ENCODE results near the gene DDX54.
"Not testable (repeated sequence)": the region's sequence is repeated elsewhere in the genome, so short reads cannot be mapped to it uniquely, and the experiment has no call there.

Gene DDX54

DNA sequence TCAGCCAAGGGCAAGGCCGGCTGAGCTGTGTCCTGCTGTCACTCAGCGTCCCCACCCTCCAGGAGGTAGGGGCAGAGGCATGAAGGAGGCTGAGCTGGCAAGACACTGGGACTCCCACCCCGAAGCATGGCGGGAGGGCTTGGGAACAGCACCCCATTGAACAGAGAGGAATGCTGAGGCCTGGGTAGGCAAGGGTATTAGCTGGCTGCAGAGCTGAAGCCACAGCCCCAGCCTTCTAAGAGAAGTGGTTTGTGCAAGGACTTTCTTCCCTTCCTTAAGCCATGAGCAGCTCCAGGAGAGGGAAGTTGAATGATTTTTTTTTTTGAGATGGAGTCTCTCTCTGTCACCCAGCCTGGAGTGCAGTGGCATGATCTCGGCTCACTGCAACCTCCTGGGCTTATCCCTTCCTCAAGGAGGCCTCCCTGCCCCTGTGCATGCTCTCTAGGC lies 42.4 kb downstream of the DDX54 start:
- ChIA-PET POLR2A (no interaction called here), CTCF (no interaction called here)
- no peak for DNase-seq (ENCODE audit: extremely low spot score)
- TF ChIP-seq SP1 (IDR thresholded peaks at IDR 0.05) (no peak), SUZ12 (IDR thresholded peaks at IDR 0.05) (no peak), LEF1 (IDR thresholded peaks at IDR 0.05; ENCODE audit: borderline replicate concordance) (no peak), FOXK2 (IDR thresholded peaks at IDR 0.05) (no peak), L3MBTL2 (conservative IDR thresholded peaks at IDR 0.05) (no peak), ARNT (IDR thresholded peaks at IDR 0.05) (no peak), TARDBP (IDR thresholded peaks at IDR 0.05) (no peak), HDGF (IDR thresholded peaks at IDR 0.05; ENCODE audit: borderline replicate concordance) (no peak), ZNF384 (IDR thresholded peaks at IDR 0.05) (no peak), FOXA1 (IDR thresholded peaks at IDR 0.05) (no peak), ELF4 (IDR thresholded peaks at IDR 0.05) (no peak)
- TF ChIP-seq, protein P1, sequence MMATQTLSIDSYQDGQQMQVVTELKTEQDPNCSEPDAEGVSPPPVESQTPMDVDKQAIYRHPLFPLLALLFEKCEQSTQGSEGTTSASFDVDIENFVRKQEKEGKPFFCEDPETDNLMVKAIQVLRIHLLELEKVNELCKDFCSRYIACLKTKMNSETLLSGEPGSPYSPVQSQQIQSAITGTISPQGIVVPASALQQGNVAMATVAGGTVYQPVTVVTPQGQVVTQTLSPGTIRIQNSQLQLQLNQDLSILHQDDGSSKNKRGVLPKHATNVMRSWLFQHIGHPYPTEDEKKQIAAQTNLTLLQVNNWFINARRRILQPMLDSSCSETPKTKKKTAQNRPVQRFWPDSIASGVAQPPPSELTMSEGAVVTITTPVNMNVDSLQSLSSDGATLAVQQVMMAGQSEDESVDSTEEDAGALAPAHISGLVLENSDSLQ (IDR thresholded peaks at IDR 0.05): no peak

DNA sequence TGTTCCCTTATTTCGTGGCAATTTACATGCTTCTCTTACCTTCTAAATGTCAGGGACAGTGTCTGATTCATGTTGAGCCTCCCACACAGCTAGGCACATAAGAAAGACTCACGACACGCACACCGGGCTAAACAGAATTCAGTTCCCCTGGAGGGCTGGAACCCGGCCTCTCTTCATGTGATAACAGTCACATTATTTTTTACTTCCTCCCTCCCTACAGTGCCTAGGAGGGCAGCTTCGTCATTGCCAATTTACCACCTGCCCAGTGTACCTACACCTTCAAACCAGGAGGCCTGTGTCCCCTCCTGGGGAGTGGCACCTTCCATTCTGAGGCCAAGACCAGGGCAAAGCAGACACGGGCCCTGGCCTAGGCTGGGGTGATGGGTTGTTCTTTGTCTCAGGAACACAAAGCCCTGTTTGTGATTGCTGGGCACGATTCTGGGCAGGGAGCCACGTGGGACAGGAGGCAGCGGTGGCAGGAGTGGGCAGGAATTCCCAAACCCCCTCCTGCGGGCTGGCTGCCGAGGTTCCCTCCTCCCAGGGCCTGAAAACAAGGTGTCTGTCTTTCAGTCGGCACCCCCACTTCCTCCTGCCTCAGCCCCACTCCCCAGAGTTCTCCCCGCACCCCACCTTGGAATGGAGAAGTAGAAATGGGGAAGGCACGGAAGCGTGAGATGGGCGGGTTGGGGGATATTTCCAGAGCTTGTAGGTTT lies 42.9 kb downstream of the DDX54 start:
- no peak for DNase-seq (ENCODE audit: extremely low spot score)
- TF ChIP-seq SUZ12 (IDR thresholded peaks at IDR 0.05): no peak
- TF ChIP-seq ZNF384 (IDR thresholded peaks at IDR 0.05): no peak
- TF ChIP-seq NFRKB (IDR thresholded peaks at IDR 0.05): no peak
- POLR2A ChIA-PET: no interaction called here
- CTCF ChIA-PET: no interaction called here

DNA sequence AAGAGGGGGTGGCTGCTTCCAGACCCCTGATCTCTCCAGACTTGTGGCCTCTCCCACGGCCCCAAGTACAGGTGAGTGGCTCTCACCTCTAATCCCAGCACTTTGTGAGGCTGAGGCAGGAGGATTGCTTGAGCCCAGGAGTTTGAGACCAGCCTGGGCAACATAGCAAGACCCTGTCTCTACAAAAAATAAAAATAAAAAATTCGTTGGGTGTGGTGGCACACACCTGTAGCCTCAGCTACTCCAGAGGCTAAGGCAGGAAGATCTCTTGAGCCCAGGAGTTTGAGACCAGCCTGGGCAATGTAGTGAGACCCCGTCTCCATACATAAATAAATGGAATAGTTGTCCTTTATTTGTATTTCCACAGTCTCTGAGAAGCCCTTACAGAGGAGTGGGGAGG lies 43.6 kb downstream of the DDX54 start:
- POLR2A ChIA-PET; DNase-seq (ENCODE audit: extremely low spot score); CTCF ChIA-PET: not testable (repeated sequence)

DNA sequence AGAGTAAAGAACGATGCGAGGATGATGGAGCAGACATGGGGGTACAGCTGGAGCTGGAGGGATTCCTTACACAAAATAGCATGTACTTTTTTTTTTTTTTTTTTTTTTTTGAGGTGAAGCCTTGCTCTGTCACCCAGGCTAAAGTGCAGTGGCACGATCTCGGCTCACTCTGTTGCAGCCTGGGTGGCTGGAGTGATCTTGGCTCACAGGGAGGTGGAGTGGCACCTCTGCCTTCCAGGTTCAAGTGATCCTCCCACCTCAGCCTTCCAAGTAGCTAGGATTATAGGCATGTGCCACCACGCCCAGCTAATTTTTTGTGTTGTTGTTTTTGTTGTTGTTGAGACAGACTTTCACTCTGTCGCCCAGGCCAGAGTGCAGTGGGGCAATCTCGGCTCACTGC lies 44.6 kb downstream of the DDX54 start:
- DNase-seq (ENCODE audit: extremely low spot score): no peak
- CTCF ChIA-PET: no interaction called here
- POLR2A ChIA-PET: no interaction called here
- TF ChIP-seq SP1 (IDR thresholded peaks at IDR 0.05) (no peak), ELF4 (IDR thresholded peaks at IDR 0.05) (no peak), LEF1 (IDR thresholded peaks at IDR 0.05; ENCODE audit: borderline replicate concordance) (no peak), FOXM1 (IDR thresholded peaks at IDR 0.05; ENCODE audit: borderline replicate concordance) (no peak), HDGF (IDR thresholded peaks at IDR 0.05; ENCODE audit: borderline replicate concordance) (no peak), L3MBTL2 (conservative IDR thresholded peaks at IDR 0.05) (no peak), BHLHE40 (IDR thresholded peaks at IDR 0.05; ENCODE audit: borderline replicate concordance) (no peak), SUZ12 (IDR thresholded peaks at IDR 0.05) (no peak), ZNF384 (IDR thresholded peaks at IDR 0.05) (no peak), CTBP1 (IDR thresholded peaks at IDR 0.05; ENCODE audit: borderline replicate concordance) (no peak), TARDBP (IDR thresholded peaks at IDR 0.05) (no peak), FOXA1 (IDR thresholded peaks at IDR 0.05) (no peak), ARNT (IDR thresholded peaks at IDR 0.05) (no peak), NFRKB (IDR thresholded peaks at IDR 0.05) (no peak), FOXK2 (IDR thresholded peaks at IDR 0.05) (no peak)
- TF ChIP-seq, protein P1 (IDR thresholded peaks at IDR 0.05): no peak

DNA sequence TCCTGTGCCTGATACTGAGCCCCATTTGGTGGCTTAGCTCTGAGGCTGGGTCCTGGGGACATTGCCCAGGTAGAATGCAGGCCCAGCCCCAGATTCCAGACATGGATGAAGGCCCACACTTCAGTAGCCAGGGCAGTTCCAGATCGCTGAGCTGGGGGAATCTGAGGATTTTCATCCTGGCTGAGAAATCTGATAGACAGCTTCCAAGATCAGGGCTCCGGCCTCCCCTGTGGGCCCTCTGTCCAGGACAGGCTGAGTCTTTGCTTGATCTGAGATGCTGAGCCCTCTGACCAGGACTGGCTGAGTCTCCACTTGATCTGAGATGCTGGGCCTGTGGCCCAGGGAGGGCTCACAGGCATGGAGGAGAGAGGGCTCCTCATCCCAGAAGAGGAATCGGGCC lies 46.5 kb downstream of the DDX54 start:
- CTCF ChIA-PET: interaction anchor here (2.3 kb wide), 1 partner anchor 14 kb away, joined by 7 read pairs; no protein-coding TSS in a partner anchor

More for the DNA sequence above, 46.5 kb downstream of the DDX54 start:
- POLR2A ChIA-PET: no interaction called here
- no peak for DNase-seq (ENCODE audit: extremely low spot score)
- TF ChIP-seq ARNT (IDR thresholded peaks at IDR 0.05) (no peak), BHLHE40 (IDR thresholded peaks at IDR 0.05; ENCODE audit: borderline replicate concordance) (no peak), SUZ12 (IDR thresholded peaks at IDR 0.05) (no peak), L3MBTL2 (conservative IDR thresholded peaks at IDR 0.05) (no peak), HDGF (IDR thresholded peaks at IDR 0.05; ENCODE audit: borderline replicate concordance) (no peak), ELF4 (IDR thresholded peaks at IDR 0.05) (no peak), FOXM1 (IDR thresholded peaks at IDR 0.05; ENCODE audit: borderline replicate concordance) (no peak), FOXA1 (IDR thresholded peaks at IDR 0.05) (no peak), NFRKB (IDR thresholded peaks at IDR 0.05) (no peak), SP1 (IDR thresholded peaks at IDR 0.05) (no peak), LEF1 (IDR thresholded peaks at IDR 0.05; ENCODE audit: borderline replicate concordance) (no peak), CTBP1 (IDR thresholded peaks at IDR 0.05; ENCODE audit: borderline replicate concordance) (no peak), ZNF384 (IDR thresholded peaks at IDR 0.05) (no peak), TARDBP (IDR thresholded peaks at IDR 0.05) (no peak), FOXK2 (IDR thresholded peaks at IDR 0.05) (no peak)
- TF ChIP-seq, protein P1 (IDR thresholded peaks at IDR 0.05): no peak
